ACHN (cell line): ENCODE data around the gene DYNC1LI2.

Experiments used
- DNase-seq: peaks from one replicate; pipeline ENCODE4 v3.0.0-alpha.2; 2015
- in situ Hi-C: cut with HindIII; loops from 2 replicates; pipeline ENCODE4 v1.10.0; 2017; ENCODE audit warnings: low sequenced_read_pairs, low pct_ligation_motif_present, low pct_unique_long_range_greater_than_20kb

DYNC1LI2 gene

DNA sequence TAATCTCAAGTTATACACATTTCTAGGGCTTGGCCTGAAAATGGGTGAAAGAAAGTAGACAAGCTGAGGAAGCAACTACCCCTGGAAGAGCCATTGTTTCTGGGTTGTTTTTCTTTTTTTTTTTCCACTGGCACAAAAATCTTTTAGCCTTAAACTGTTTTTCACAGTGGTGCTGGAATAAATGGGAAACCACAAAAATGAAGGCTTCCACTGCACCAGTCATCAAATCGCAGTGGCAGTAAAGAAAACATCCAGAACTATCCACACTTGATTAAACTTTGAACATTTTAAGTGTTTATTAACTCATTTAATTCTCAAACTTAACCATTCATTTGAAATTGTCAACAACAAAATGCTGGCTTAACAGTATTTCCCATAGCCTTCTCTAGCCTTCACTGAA, 69.1 kb downstream of the DYNC1LI2 start:
- in situ Hi-C loops = no loop called here

DNA sequence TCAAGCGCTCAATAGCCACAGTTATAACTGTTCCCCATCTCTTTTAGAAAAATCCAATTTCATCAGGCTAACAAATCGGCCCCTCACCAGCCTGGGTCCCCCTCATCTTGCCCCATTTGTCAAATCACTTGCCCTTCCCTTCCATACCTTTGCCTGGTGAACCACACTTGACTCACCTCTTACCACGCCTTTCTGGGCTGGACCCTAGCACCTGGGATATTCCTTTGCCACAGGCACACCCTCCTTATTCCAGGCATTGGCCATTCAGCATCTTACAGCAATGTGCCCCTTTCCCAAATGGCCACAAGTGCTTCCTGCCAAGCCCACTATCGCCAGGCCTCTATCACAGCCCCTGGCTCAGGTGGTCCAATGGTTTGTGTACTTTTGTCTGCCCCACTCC, 69.7 kb downstream of the DYNC1LI2 start:
- in situ Hi-C loops = no loop called here

More for the DNA sequence above, 69.1 kb downstream of the DYNC1LI2 start:
- no peak for DNase-seq

DNA sequence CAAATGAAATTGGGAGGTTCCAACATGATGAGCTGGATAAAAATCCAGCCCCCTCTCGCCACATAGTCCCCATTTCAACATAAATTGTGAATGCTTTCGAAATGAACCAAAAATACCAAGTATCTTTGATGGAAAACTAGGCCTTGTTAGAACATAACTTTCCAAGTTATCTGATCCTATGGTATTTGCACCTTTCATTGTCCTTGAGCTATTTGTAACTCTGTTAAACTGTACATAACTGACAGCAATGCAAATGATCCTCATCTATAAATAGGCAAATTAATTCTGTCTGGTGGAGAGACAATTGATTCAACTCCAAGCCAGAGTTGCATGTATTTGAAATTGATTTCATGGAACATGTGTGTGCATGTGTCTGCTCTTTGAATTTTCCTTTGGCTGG, 73.1 kb downstream of the DYNC1LI2 start:
- in situ Hi-C loops = no loop called here
- no peak for DNase-seq

More for the DNA sequence above, 69.7 kb downstream of the DYNC1LI2 start:
- no peak for DNase-seq

- no peak for DNase-seq
- in situ Hi-C loops = no loop called here
Measured at GRCh38 chr16:66677836-66678235, 73.6 kb downstream of the DYNC1LI2 start.

DNA sequence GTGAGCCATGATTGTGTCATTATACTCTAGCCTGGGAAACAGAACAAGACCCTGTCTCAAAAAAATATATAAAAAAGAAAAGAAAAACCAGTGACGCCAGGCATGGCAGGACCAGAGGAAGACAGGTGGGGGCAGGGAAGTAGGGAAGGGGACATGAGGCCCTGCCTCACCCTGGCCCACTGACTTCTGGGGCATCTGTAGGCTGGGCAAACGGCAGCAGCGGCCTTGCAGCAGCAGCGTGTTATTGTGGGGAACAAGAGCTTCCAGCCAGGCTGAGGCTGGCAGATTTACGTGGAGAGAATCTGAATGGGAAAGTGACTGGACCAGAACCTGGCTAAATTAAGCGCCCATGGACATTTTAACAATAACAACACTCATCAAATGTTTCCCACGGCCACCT, 74.2 kb downstream of the DYNC1LI2 start:
- in situ Hi-C loops = no loop called here

DNA sequence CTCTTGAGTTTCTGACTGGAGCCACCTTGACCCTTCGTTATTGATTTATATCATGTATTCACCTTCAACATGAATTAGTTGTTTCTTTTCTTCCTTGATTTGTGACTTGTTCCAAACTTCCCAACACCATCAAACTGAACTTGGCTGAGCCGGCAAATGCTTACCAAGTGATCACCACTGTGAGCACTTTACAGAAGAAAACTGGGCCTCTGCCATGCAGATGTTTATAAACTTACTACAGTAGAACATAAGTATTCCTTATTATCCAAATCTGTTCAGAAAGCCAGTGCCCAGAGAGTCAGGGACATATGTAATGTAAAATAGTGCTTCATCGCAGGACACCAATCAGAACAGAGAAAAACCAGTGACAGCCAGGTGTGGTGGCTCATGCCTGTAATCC, 74.8 kb downstream of the DYNC1LI2 start:
- in situ Hi-C loops = no loop called here
- no peak for DNase-seq

More for the DNA sequence above, 74.2 kb downstream of the DYNC1LI2 start:
- DNase-seq = no peak

- DNase-seq = no peak
- in situ Hi-C loops = no loop called here
Measured at GRCh38 chr16:66673691-66674090, 77.7 kb downstream of the DYNC1LI2 start.
